NAMALWA (cell line): ENCODE results near the gene MGLL.
A peak's percentile ranks its signal among the peaks of the same experiment; 100 is the strongest.

Experiments
- DNase-seq: peaks from one replicate; pipeline ENCODE4 v3.0.0-alpha.2; 2015; ENCODE audit warnings: low spot score

The MGLL gene

GRCh38 chr3:127787571-127788365 is 34.5 kb downstream of the MGLL start:
- DNase-seq, result peak; percentile 9

GRCh38 chr3:127787071-127787490 is 35.2 kb downstream of the MGLL start:
- DNase-seq, result no peak

GRCh38 chr3:127786353-127787070 is 35.8 kb downstream of the MGLL start:
- no peak for DNase-seq

GRCh38 chr3:127785711-127786265 is 36.5 kb downstream of the MGLL start:
- no peak for DNase-seq

- DNase-seq, result no peak
Observed at GRCh38 chr3:127784865-127785710, 37.2 kb downstream of the MGLL start.

GRCh38 chr3:127784283-127784682 is 38.0 kb downstream of the MGLL start:
- DNase-seq, result no peak

- no peak for DNase-seq
Observed at GRCh38 chr3:127783642-127784160, 38.6 kb downstream of the MGLL start.

- no peak for DNase-seq
Observed at GRCh38 chr3:127783166-127783565, 39.1 kb downstream of the MGLL start.

GRCh38 chr3:127781411-127782001 is 40.8 kb downstream of the MGLL start:
- DNase-seq, result no peak

- DNase-seq, result no peak
Observed at GRCh38 chr3:127780536-127781400, 41.5 kb downstream of the MGLL start.

GRCh38 chr3:127779747-127780146 is 42.6 kb downstream of the MGLL start:
- no peak for DNase-seq

- DNase-seq, result no peak
Observed at GRCh38 chr3:127777921-127778656, 44.2 kb downstream of the MGLL start.

GRCh38 chr3:127777332-127777731 is 45.0 kb downstream of the MGLL start:
- DNase-seq, result no peak

- DNase-seq, result no peak
Observed at GRCh38 chr3:127776347-127776746, 46.0 kb downstream of the MGLL start.

GRCh38 chr3:127775398-127776109 is 46.8 kb downstream of the MGLL start:
- DNase-seq, result no peak

- no peak for DNase-seq
Observed at GRCh38 chr3:127774647-127775046, 47.7 kb downstream of the MGLL start.

- no peak for DNase-seq
Observed at GRCh38 chr3:127773752-127774395, 48.4 kb downstream of the MGLL start.
